GM12865 (cell line): Measurements from ENCODE around the gene NOL9.
"Not testable (repeated sequence)": the region's sequence is repeated elsewhere in the genome, so short reads cannot be mapped to it uniquely, and the experiment has no call there.

Experiments used
- DNase-seq: peaks from one replicate; pipeline ENCODE4 v3.0.0; 2010; ENCODE audit warnings: low read depth
- H3K4me3 ChIP-seq: 2 replicates; pipeline ENCODE4 v1.5.1; 2011; ENCODE audit warnings: mild to moderate bottlenecking, low read depth, low read length, control low read depth
- CTCF ChIP-seq: IDR thresholded peaks from 2 replicates; pipeline ENCODE4 v1.5.1; 2011; ENCODE audit warnings: low read length, control low read depth, low read depth, inconsistent platforms; ENCODE audit not compliant: insufficient read depth; ENCODE audit errors: missing control alignments

NOL9 gene

GRCh38 chr1:6600410-6601048 lies 46.2 kb upstream of the NOL9 start:
- no peak for TF ChIP-seq CTCF
- no peak for DNase-seq
- peak overlapping the region; percentile 75 for H3K4me3 ChIP-seq

GRCh38 chr1:6599991-6600390 lies 45.7 kb upstream of the NOL9 start:
- peak overlapping the region; percentile 75 for H3K4me3 ChIP-seq
- DNase-seq: not testable (repeated sequence)

- H3K4me3 ChIP-seq: peak overlapping the region; percentile 75
- peak; percentile 63 for DNase-seq
- TF ChIP-seq CTCF: no peak
Observed at GRCh38 chr1:6599141-6599975, 45.0 kb upstream of the NOL9 start.

GRCh38 chr1:6597777-6598131 lies 43.4 kb upstream of the NOL9 start:
- TF ChIP-seq CTCF: no peak
- no peak overlapping the region for H3K4me3 ChIP-seq
- DNase-seq: no peak

- H3K4me3 ChIP-seq: no peak overlapping the region
- DNase-seq: no peak
- TF ChIP-seq CTCF: no peak
Observed at GRCh38 chr1:6596886-6597776, 42.8 kb upstream of the NOL9 start.

GRCh38 chr1:6596351-6596750 lies 42.0 kb upstream of the NOL9 start:
- no peak overlapping the region for H3K4me3 ChIP-seq
- no peak for DNase-seq
- no peak for TF ChIP-seq CTCF
